Fibroblast of skin of back (primary cell): Measurements from ENCODE around the gene OR10AD1.

Experiments used
- DNase-seq: peaks from one replicate; pipeline ENCODE4 v3.0.0-alpha.2; 2013

Gene OR10AD1

DNA sequence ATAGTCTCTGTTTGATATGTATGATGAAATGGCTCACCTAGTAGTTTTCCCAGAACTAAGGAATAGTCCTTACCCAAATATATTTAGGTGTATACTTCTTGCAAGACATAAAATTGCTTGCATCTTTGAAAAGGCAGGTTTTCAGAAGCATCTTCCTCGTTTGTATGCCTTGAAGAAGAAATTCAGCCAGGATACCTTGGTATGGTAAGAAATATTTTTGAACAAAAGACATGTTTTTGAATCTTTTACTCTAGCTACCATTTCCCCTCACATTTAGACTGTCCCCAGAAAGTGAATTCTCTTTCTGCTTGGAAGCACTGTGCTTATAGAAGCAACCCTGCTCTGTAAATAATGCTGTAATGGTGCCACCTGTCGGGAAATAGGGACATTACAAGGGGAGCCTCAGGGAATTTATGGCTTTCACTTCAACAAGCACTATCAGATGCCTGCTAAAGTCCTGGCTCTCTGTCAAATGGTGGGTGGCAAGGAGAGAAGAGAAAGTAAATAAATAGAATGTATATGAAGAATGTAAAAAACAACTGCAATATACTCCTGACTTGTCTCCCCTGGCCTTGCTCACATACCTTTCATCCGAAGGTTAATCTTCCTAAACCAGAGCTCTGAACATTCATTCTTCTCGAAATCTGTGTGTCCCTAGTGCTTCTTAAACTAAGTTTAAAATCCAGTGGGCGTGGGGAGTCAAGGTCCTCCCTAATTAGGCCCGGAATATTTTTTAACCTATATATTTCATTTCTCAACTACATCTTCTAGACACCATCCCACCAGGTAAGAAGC is 13.6 kb downstream of the OR10AD1 start:
- DNase-seq, result peak; percentile 64

DNA sequence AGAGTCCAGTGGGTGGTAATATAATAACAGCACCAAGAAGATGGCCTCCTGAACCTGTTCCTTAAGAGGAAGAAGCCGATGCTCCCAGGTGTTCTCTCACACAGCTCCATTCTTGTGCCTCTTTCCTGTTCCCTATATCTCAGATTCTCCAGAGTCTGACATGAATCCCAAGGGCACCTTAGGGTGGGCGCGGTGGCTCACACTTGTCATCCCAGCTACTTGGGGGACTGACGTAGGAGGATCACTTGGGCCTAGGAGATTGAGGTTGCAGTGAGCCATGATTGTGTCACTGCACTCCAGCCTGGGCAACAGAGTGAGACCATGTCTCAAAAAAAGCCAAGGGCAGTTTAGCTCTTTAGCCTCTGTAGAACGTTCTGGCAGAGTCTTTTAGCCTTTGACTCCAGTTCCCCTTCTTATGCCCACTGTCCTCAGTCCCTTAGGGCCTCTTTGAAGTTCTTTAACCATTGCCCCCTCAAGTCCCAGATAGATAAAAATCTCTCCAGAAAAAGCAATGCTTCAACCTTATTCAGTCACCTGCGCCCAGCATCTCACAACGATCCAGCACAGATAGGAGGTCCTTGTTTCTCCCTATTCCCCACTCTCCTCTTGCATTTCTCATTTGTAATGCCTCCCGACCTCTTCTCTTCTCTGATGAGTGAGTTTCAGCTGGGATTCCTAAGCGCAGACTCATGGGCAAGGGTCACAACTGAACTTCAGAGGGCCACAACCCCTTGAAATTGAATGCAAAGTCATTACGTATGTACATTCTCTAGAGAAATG is 15.0 kb downstream of the OR10AD1 start:
- DNase-seq, result no peak

DNA sequence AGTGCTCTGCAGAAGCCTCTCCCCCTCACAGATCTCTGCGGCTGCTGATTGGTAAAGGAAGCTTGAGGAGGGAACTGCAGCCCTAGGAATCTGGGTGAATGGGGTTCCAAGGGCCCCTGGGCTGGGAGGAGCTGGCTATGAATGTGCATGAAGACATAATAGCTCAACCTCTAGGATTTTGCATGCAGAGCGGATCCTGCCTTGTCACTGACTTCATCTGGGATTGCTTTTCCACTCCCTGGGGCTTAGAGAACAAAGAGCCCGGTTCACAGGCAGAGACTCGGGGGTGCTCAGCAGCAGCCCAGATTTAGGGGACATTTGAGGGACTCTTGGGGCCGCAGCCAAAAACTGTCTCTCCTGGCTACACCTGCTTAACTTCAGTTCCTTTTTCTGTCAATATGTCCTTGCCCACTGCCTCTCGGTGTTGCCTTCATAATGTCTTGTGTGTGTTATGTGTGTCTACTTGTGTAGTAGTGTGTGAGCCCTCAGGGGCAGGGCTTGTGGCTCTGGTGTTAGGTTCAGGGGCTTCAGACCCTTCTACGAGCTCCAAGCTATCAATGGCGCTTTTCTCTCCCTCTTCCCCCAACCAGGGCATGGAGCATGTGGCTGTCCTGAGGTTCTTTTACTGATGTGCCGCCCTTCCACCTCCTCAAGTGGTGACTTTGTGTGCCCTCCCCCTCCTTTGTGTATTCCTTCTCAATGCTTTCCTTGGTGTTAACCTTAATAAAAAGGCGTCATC is 17.7 kb downstream of the OR10AD1 start:
- DNase-seq, result no peak

DNA sequence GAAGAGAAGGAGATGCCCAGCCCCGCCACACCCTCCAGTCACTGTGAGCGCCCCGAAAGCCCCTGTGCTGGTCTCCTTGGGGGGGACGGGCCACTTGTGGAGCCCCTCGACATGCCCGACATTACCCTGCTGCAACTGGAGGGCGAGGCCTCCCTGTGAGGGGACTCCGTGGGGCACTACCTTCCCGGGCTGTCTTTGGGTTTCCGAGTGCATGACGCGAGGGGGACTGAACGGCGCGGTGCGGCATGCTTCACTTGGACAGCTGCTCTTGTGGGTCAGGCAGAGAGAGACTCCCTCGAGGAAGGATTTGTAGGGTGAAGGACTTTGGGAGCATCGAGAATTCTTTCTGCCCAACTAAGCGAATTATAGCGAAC is 18.6 kb downstream of the OR10AD1 start:
- no peak for DNase-seq

DNA sequence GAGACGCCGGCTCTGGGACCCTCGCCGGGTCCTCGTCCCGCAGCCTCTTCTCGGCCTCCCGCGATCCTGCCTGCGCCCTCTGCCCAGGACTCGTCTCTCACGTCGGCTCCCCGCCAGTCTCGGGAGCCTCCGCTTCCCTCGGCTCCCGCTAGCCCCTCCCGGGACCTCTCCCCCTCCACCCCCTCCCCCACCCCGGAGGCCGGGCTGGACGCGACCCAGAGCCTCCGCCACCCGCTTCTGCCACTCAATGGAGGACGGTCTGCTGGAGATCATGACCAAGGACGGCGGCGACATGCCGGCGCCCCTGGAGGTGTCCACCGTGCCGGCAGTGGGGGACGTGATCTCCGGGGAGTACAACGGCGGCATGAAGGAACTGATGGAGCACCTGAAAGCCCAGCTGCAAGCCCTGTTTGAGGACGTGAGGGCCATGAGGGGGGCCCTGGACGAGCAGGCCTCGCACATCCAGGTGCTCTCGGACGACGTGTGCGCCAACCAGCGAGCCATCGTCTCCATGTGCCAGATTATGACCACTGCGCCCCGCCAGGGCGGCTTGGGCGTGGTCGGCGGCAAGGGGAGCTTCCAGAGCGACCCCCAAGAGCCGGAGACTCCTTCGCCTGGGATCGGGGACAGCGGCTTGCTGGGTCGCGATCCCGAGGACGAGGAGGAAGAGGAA is 19.1 kb downstream of the OR10AD1 start:
- DNase-seq, result no peak

DNA sequence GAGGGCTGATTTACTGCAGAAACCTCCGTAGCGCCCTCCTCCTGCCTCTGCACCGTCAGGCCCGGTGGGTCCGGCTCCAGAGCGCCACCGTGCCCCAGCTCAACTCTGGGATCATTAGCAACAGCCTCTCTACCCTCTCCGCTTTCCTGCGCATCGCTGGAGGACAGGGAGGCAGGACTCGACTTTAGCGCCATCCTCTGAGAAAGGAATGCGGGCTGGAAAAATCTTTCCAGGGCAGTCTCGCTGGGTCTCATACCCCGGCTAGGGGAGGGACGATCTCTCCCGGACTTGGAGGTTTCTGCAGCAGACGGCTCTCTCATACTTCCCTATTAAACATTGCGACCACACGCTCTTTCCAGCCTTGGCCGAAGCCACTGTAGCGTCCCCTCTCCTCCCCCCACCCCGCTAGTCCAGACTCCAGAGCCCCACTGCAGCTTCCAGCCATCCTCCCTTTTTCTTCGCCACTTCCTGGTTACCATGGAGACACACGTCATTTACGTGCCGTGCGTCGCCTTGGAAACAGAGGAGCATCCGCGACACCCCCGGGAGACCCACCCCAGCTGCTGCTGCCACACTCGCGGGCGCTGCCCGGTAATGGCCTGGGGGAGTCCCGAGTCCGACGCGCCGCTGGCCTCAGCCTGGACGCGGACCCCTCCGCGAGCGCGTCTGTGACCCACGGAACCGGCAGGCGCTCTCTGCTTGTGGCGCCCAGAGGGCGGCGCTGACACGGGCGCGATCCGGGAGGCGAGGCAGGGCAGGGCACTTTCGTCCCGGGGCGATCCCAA is 19.8 kb downstream of the OR10AD1 start, which contains the start of gene CCDC184:
Gene CCDC184, plus strand, starts transcription at position 554 of the 785 bp plus-strand sequence. CDS start 479 bp downstream, outside the sequence.
- peak; percentile 88 for DNase-seq

DNA sequence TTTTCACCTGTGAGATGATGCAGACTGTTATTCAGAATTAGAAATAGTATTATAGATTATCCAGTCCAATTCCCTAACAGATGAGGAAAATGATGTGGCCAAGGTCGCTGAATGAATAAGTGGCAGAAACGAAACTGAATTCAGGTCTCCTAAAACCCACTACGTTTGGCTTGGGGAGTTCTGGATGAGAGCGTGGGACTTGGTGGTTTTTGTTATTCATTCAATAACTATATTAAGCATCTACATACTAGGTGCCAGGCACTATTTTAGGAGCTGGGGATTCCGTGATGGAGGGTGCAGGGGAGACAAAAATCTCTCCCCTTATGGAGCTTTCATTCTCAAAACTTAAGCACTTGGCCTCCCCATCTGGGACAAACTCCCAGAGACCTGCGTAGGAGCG is 20.5 kb downstream of the OR10AD1 start:
- DNase-seq, result no peak

DNA sequence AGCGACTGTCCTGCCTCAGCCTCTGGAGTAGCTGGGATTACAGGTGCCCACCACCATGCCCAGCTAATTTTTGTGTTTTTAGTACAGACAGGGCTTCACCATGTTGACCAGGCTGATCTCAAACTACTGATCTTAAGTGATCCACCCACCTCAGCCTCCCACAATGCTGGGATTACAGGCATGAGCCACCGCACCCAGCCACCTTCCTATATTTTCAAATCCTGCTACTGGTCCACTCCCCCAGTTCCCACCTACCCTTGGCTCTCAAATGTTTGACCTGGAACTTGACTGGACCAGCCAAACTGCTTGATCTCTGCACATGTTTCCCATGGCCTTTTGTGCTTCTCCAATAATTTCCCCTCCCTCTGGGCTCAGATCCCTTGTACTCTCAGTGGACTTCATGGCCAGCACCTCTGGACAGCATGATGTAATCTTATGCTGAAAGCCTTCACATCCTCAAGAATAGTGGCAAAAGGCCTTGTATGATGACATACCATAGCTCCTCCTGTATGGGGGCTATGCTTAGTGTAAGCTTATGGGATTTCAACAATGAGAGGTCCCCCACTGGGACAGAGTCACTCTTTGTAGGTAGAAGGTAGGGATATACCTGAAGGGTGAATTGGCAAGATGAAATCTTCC is 22.1 kb downstream of the OR10AD1 start:
- DNase-seq, result no peak

DNA sequence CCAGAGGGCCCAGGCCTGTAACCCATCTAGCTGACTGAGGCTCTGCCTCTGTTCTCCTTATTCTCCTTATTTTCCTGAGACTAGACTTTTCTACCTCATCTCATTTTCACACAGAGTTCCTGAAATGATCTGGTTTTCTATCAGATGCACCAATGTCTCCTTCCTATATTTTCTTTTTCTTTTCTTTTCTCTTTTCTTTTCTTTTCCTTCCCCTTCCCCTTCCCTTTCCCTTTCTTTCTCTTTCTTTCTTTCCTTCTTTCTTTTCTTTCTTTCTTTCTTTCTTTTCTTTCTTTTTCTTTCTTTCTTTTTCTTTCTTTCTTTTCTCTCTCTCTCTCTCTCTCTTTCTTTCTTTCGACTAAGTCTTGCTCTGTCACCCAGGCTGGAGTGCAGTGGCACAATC is 22.7 kb downstream of the OR10AD1 start:
- no peak for DNase-seq

DNA sequence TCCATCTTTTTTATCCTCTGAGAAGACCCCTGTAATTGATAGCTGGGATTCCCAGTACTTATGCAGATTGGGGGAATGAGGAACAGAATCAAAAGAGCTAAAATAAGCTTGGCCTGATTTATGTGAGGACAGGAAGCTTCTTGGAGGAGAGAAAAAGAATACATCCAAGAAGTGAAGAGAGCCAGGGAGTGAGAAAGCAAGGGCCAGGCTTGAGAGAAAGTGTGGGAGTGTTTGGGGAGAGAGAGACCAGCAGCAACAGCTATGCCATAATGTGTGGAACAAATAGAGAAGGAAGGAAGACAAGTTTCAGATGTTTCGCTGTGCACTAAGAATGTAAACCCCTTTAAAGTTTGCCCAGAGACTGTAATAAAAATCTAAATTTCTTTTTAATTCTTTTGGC is 23.6 kb downstream of the OR10AD1 start:
- no peak for DNase-seq

DNA sequence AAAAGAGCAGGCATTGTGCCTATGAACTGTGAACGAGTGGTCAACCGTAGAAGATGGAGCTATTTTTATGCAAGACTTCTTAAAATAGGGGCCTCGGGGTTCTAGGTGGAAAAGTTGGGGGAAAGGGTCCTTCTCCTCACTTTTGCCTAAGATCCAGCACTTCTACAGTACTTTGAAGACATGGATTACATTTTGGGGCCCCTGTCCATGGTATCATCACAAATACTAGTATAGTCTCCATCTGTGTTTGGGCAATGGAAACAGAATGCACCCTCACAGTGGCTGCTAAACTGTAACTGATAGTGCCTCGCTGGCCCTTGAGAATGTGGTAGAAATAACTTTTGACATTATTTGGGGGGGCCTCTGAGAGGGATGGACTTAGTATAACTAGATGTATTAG is 25.1 kb downstream of the OR10AD1 start:
- DNase-seq, result no peak

DNA sequence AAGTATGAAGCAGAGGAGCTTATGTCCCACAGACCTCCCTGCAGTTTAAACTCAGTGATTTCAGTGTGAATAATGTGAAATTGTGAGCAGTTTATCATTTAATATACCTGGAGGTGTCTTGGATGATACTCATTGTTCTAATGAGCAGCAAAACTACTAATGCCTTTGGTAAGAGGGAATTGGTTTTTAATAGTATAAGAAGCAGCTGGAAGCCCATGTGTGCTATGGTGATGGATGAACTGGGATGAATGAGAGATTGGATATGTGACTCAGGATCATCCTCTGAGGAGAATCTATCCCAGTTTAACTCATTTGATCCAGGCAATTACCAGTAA is 26.7 kb downstream of the OR10AD1 start:
- DNase-seq, result no peak

DNA sequence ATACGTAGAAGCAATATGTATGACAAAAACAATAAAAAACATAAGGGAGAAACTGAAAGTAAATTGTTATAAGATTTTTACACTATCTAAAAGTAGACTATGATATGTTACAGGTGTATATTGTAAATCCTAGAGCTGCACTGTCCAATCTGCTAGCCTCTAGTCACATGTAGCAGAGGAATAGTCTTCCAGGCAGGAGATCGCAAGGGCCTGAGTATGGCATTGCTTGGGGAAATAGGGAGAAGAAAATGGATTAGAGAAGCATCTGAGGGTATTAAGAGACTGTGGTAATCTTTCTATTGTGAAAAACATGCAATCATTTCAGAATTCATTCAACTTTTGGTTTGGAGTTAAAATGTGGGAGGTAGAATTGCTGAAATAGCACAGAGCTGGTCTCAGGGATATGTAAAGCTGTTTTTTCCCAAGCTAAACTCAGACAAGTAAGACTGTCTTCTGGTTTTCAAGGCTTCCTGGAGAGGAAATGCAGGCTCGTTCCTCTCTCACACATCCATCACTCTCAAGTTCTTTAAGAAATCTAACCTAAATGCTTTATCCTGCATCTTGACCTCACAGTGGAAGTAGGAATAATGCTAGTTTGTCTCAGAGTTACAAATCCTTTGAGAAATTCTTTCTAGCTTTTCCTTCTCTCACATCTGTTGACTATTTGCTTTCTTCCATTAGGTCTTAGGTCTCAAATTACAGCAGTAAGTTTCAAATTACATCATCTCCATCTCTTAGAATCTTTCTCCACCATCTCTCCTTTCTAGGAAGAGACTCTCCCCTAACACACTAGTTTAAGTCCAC is 27.3 kb downstream of the OR10AD1 start:
- DNase-seq, result no peak

DNA sequence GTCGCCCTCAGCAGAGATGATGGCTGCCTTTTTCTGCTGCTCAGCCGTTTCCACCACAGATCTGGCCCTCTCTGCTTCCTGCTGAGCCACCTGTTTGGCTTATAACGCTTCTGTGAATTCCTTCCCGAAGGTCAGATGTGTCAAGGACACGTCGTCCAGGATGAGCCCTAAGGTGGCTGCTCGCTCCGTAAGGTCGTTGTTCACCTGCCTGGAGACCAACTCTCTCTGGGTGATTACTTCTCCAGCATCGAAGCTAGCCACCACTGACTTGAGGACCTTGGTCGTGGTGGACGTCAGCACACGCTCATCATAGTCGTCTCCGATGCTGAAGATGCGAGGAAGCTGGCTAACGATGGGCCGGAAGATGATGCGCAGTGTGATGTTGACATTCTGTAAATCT is 34.1 kb downstream of the OR10AD1 start:
- DNase-seq, result no peak

DNA sequence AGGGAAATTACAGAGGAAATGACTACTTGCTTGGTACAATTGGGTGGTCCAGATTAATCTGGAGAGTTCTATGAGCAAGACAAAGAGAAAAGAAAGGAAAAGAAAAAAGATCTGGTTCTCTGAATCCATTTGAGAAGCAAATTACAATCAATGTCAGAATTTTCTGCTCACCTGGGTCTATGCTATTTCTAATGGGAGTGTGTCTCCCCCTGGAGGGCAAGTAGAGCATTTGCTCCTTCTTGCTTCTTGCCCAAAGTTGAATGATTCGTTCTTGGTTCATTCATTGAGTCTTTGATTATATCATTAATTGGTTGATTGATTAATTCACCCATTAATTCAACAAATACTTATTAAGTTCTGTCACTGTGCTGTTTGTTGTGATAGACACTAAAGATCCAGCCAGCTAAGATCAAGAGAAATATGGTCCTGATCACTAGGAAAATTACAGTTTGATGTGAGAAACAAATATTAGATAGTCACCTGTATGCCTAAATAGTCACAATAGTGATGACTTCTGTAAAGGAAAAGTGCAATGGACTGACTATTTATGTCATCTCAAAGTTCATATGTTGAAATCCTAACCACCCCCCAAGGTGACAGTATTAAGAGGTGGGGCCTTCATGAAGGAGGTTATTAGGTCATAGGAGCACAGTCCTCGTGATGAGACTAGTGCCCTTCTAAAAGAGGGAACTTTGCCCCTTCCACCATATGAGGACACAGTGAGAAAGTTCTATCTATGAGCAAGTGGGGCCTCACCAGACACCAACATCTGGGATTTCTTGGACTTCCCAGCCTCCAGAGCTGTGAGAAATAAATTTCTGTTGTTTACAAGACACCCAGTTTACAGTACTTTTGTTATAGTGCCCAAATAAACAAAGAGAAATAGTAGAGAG is 37.8 kb downstream of the OR10AD1 start:
- peak; percentile 49 for DNase-seq

DNA sequence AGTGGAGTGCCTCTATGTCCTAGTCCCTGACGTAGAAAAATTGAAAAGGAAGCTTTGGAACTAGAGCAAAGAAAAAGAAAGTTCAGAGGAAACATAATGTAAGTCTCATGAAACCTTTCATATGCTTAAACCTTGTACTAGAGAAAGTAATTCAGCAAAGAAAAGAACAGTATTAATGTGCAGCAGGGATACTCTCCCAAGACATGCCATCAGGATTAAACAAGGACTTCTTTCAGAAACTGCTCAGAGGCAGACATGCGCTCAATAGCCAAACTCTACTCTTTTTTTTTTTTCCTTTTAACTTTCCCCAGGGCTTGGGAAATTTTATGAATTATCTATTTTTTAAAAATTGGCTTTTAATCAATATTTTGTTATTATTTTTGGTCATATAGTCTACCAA is 38.6 kb downstream of the OR10AD1 start:
- DNase-seq, result no peak

DNA sequence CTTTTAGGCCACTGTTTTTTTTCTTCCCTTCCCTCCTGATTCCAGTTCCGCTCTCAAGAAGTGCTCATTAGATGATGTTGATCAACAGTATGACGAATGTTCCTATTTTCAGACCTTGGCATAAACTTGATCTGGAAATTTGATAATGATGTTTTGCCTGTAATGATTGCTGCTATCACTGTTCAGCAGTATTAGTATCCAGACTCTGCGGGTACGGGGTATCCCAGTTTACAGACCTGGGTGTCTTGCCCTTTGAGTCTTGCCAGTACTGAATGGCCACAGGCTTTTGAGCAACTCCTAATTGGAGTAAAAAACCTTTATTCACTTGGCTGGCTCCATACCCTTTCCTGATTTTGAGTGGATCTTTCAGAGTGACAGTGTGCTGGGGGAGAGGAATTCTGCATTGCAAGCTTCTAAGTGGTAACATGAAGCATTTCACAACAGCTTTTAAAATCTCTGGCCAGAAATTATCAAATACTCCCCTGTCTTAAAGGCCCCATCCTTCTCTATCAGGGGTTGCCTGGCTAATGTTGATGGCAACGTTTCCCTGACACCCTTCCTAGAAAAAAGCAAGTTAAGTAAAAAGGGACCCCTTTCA is 39.8 kb downstream of the OR10AD1 start:
- no peak for DNase-seq

DNA sequence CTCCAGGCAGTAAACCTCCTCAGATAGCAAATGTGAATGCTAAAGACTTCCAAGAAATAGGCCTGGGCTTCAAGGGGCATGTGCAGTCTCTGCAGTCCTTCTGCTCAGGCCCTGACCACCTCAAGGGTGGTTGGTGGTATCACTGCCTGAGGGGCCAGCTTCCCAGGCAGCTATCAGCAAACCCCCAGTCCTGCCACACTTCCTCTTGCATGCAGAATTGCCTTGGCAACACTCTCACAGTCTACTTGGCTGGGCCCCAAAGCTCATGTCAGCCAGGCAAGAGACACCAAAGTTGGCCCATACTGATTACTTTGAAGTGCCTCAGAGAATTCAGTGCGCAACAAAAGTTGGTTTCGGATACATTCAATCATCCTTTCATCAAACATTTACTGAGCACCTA is 42.3 kb downstream of the OR10AD1 start:
- DNase-seq, result no peak

DNA sequence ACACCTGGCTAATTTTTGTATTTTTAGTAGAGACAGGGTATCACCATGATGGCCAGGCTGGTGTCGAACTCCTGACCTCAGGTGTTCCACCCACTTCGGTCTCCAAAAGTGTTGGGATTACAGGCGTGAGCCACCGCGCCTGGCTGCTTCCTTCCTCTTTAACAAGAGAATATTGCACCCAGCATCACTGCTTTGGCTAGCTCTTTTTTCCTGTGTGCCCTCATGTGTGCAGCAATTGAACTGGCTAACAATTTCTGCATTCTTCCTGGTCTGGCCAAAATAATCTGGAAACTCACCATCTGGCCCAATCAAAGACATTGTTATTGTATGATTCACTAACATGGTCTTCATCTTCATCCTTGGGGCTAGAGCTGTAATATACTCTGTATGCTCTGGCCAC is 43.0 kb downstream of the OR10AD1 start:
- no peak for DNase-seq
